Measurements from ENCODE around the gene TGFB1I1. TPM values are rescaled to one million over a fixed set of nuclear protein-coding genes. Genes with fewer than 3 reads are reported as not detected.

Gene TGFB1I1
- total RNA-seq, 1 experiment from 2014 or later = 8.7 TPM

GRCh38 chr16:31427441-31428278, 44.3 kb upstream of the TGFB1I1 start:
- Histone ChIP-seq H3K27ac (ENCODE audit: low read depth, low read length) (no peak overlapping the region), H3K36me3 (ENCODE audit: control insufficient read depth in 1 of 2, insufficient read depth in 2 of 2, low read length in 2 of 2) (no peaks in the 10 kb centered on the region), H3K27me3 (ENCODE audit: insufficient read depth, low read length) (0 out of 2 replicates have a peak, but pooled peaks cover 7% of the 10 kb centered on the region), H3K9ac (ENCODE audit: low read length) (no peak overlapping the region), H2AFZ (ENCODE audit: low read depth, low read length, poor library complexity, severe bottlenecking) (no peak overlapping the region), H3K4me2 (ENCODE audit: low read length) (no peak overlapping the region), H4K20me1 (ENCODE audit: insufficient read depth) (no peaks in the 10 kb centered on the region), H3K79me2 (ENCODE audit: insufficient read depth, low read length) (no peaks in the 10 kb centered on the region), H3K9me3 (ENCODE audit: control insufficient read depth in 1 of 2, insufficient read depth in 1 of 2, low read depth in 1 of 2, low read length in 2 of 2) (no peaks in the 10 kb centered on the region), H3K9me2 (ENCODE audit: insufficient read depth) (no peaks in the 10 kb centered on the region), H3K4me3 (replicated peaks in 1 of 2; ENCODE audit: low read depth in 1 of 2, low read length in 2 of 2) (no peak overlapping the region), H3K4me1 (ENCODE audit: control insufficient read depth in 1 of 2, insufficient read depth in 2 of 2, low read length in 2 of 2) (no peaks in the 10 kb centered on the region)
- RAD21 ChIA-PET (ENCODE audit: low non-redundant PET in 1 of 2, low total read pairs in 2 of 2, uncharacterized antibody in 2 of 2, unreplicated experiment in 2 of 2) = interaction anchor here in 1 of 2 experiments (0.5 kb wide), 1 partner anchor 22 kb away, joined by 8 read pairs; no protein-coding TSS in a partner anchor
- BruUV-seq (replicated peaks) = no TSS peak
- intact Hi-C loops (cut with micrococcal nuclease) = no loop called here
- TF ChIP-seq ELF1 (IDR thresholded peaks at IDR 0.05; ENCODE audit: borderline replicate concordance, low read depth) = no peak
- TF ChIP-seq TCF7L2 (IDR thresholded peaks at IDR 0.05; ENCODE audit: borderline replicate concordance, extremely low read depth, insufficient read depth, insufficient read length) = no peak
- TF ChIP-seq POLR2A (IDR thresholded peaks at IDR 0.05; ENCODE audit: borderline replicate concordance, extremely low read depth, insufficient read depth, insufficient read length) = no peak
- TF ChIP-seq SP1 (IDR thresholded peaks at IDR 0.05; ENCODE audit: low read depth) = no peak
- no peak for TF ChIP-seq ZFX (IDR thresholded peaks at IDR 0.05)
- TF ChIP-seq FOSL1 (IDR thresholded peaks at IDR 0.05; ENCODE audit: low read depth) = no peak
- TF ChIP-seq CEBPB (IDR thresholded peaks at IDR 0.05; ENCODE audit: low read depth) = no peak
- TF ChIP-seq EZH2 (IDR thresholded peaks at IDR 0.05) = no peak
- TF ChIP-seq JUND (IDR thresholded peaks at IDR 0.05) = no peak
- POLR2A ChIA-PET = no interaction called here
- CTCF ChIA-PET = no interaction called here
- DNase-seq (ENCODE audit: low read depth, low spot score) (no peak), ATAC-seq (no peak)

GRCh38 chr16:31428279-31428597, 43.7 kb upstream of the TGFB1I1 start, which contains the start of gene COX6A2:
COX6A2 (minus strand) TSS chr16:31428360; CDS start chr16:31428325, 35 bp downstream.
- intact Hi-C loops (cut with micrococcal nuclease) = no loop called here
- ChIA-PET POLR2A (no interaction called here), CTCF (interaction anchor here (1.5 kb wide), 1 partner anchor 475 kb away, joined by 3 read pairs; no protein-coding TSS in a partner anchor), RAD21 (ENCODE audit: low non-redundant PET in 1 of 2, low total read pairs in 2 of 2, uncharacterized antibody in 2 of 2, unreplicated experiment in 2 of 2) (interaction anchor here in 1 of 2 experiments (0.5 kb wide), 1 partner anchor 21 kb away, joined by 8 read pairs; no protein-coding TSS in a partner anchor)
- Histone ChIP-seq H3K27me3 (ENCODE audit: insufficient read depth, low read length) (0 out of 2 replicates have a peak, but pooled peaks cover 6% of the 10 kb centered on the region), H3K9me2 (ENCODE audit: insufficient read depth) (no peaks in the 10 kb centered on the region), H3K27ac (ENCODE audit: low read depth, low read length) (no peak within 1 kb of the TSS), H3K9ac (ENCODE audit: low read length) (no peak within 1 kb of the TSS), H2AFZ (ENCODE audit: low read depth, low read length, poor library complexity, severe bottlenecking) (no peak within 1 kb of the TSS), H3K4me2 (ENCODE audit: low read length) (no peak within 1 kb of the TSS), H3K36me3 (ENCODE audit: control insufficient read depth in 1 of 2, insufficient read depth in 2 of 2, low read length in 2 of 2) (no peaks in the 10 kb centered on the region), H3K4me3 (replicated peaks in 1 of 2; ENCODE audit: low read depth in 1 of 2, low read length in 2 of 2) (no peak within 1 kb of the TSS), H3K79me2 (ENCODE audit: insufficient read depth, low read length) (no peaks in the 10 kb centered on the region), H3K9me3 (ENCODE audit: control insufficient read depth in 1 of 2, insufficient read depth in 1 of 2, low read depth in 1 of 2, low read length in 2 of 2) (no peaks in the 10 kb centered on the region), H3K4me1 (ENCODE audit: control insufficient read depth in 1 of 2, insufficient read depth in 2 of 2, low read length in 2 of 2) (no peaks in the 10 kb centered on the region), H4K20me1 (ENCODE audit: insufficient read depth) (no peaks in the 10 kb centered on the region)
- ATAC-seq = no peak
- no peak for TF ChIP-seq ZNF274 (IDR thresholded peaks at IDR 0.05; ENCODE audit: low read depth, low read length)
- TF ChIP-seq, protein P1, sequence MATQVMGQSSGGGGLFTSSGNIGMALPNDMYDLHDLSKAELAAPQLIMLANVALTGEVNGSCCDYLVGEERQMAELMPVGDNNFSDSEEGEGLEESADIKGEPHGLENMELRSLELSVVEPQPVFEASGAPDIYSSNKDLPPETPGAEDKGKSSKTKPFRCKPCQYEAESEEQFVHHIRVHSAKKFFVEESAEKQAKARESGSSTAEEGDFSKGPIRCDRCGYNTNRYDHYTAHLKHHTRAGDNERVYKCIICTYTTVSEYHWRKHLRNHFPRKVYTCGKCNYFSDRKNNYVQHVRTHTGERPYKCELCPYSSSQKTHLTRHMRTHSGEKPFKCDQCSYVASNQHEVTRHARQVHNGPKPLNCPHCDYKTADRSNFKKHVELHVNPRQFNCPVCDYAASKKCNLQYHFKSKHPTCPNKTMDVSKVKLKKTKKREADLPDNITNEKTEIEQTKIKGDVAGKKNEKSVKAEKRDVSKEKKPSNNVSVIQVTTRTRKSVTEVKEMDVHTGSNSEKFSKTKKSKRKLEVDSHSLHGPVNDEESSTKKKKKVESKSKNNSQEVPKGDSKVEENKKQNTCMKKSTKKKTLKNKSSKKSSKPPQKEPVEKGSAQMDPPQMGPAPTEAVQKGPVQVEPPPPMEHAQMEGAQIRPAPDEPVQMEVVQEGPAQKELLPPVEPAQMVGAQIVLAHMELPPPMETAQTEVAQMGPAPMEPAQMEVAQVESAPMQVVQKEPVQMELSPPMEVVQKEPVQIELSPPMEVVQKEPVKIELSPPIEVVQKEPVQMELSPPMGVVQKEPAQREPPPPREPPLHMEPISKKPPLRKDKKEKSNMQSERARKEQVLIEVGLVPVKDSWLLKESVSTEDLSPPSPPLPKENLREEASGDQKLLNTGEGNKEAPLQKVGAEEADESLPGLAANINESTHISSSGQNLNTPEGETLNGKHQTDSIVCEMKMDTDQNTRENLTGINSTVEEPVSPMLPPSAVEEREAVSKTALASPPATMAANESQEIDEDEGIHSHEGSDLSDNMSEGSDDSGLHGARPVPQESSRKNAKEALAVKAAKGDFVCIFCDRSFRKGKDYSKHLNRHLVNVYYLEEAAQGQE (IDR thresholded peaks at IDR 0.05; ENCODE audit: low read depth) = no peak
- no peak for TF ChIP-seq EGR1 (IDR thresholded peaks at IDR 0.05; ENCODE audit: low read depth)
- TF ChIP-seq FOSL1 (IDR thresholded peaks at IDR 0.05; ENCODE audit: low read depth) = no peak
- no peak for TF ChIP-seq SP1 (IDR thresholded peaks at IDR 0.05; ENCODE audit: low read depth)
- TF ChIP-seq, protein P2, sequence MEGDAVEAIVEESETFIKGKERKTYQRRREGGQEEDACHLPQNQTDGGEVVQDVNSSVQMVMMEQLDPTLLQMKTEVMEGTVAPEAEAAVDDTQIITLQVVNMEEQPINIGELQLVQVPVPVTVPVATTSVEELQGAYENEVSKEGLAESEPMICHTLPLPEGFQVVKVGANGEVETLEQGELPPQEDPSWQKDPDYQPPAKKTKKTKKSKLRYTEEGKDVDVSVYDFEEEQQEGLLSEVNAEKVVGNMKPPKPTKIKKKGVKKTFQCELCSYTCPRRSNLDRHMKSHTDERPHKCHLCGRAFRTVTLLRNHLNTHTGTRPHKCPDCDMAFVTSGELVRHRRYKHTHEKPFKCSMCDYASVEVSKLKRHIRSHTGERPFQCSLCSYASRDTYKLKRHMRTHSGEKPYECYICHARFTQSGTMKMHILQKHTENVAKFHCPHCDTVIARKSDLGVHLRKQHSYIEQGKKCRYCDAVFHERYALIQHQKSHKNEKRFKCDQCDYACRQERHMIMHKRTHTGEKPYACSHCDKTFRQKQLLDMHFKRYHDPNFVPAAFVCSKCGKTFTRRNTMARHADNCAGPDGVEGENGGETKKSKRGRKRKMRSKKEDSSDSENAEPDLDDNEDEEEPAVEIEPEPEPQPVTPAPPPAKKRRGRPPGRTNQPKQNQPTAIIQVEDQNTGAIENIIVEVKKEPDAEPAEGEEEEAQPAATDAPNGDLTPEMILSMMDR (IDR thresholded peaks at IDR 0.05 in 2 of 3, conservative IDR thresholded peaks at IDR 0.05 in 1 of 3; ENCODE audit: borderline replicate concordance in 1 of 3, insufficient read depth in 1 of 3, low read depth in 2 of 3, low read length in 2 of 3) = no peak
- TF ChIP-seq ZFX (IDR thresholded peaks at IDR 0.05) = no peak
- no peak for TF ChIP-seq POLR2AphosphoS5 (IDR thresholded peaks at IDR 0.05; ENCODE audit: low read depth, low read length)
- no peak for DNase-seq (ENCODE audit: low read depth, low spot score)
- BruUV-seq (replicated peaks) = no TSS peak

Measured in HCT116 (cell line).